Activated T-helper 2 cell treated with anti-CD3 and anti-CD28 coated beads, Interferon-gamma antibody, Interleukin-2, Interleukin-4, amounts not matched to agents 10 μg/mL and 5 μg/mL and 100 μg/mL, durations not matched to agents 14 hours and 24 hours and 36 hours (primary cell): Measurements from ENCODE around the gene REG4. TPM values are rescaled to one million over a fixed set of nuclear protein-coding genes. Genes with fewer than 3 reads are reported as not detected.
"Not testable (repeated sequence)": the region's sequence is repeated elsewhere in the genome, so short reads cannot be mapped to it uniquely, and the experiment has no call there.

Experiments used
- DNase-seq: peaks from one replicate; pipeline ENCODE4 v3.0.0; 2021; ENCODE audit warnings: low spot score
- H3K27ac Mint-ChIP-seq: one replicate; pipeline ENCODE4 v1.8.0; 2021; ENCODE audit warnings: mixed read lengths
- H3K27me3 Mint-ChIP-seq: one replicate; pipeline ENCODE4 v1.8.0; 2021; ENCODE audit warnings: low read depth, mixed read lengths
- H3K36me3 Mint-ChIP-seq: one replicate; pipeline ENCODE4 v1.8.0; 2021; ENCODE audit warnings: low read depth, mixed read lengths
- H3K4me1 Mint-ChIP-seq: one replicate; pipeline ENCODE4 v1.8.0; 2021; ENCODE audit warnings: low read depth, mixed read lengths
- H3K4me3 Mint-ChIP-seq: one replicate; pipeline ENCODE4 v1.8.0; 2021; ENCODE audit warnings: low read depth, mild to moderate bottlenecking, moderate library complexity, mixed read lengths
- H3K9me3 Mint-ChIP-seq: one replicate; pipeline ENCODE4 v1.8.0; 2021; ENCODE audit warnings: mixed read lengths
- intact Hi-C: fragments of 100-400 bp; cut with micrococcal nuclease; formaldehyde crosslinking; loops from one replicate; pipeline ENCODE4 v1.15.1; 2023
- total RNA-seq: library from RNA; stranded (reverse); gene quantifications from 2 replicates; pipeline ENCODE4 v1.2.3, GENCODE V29; 2022

REG4 gene
- total RNA-seq, 1 donor from 2014 or later: not detected

- Mint-ChIP-seq H3K27ac (no peak overlapping the region), H3K36me3 (no peaks in the 10 kb centered on the region), H3K4me1 (no peaks in the 10 kb centered on the region), H3K4me3 (no peak overlapping the region), H3K27me3 (peaks cover 14% of the 10 kb centered on the region), H3K9me3 (no peaks in the 10 kb centered on the region)
- intact Hi-C loops: no loop called here
- no peak for DNase-seq
Measured at GRCh38 chr1:119799599-119800177, 11.6 kb downstream of the REG4 start.

GRCh38 chr1:119799003-119799402 is 12.3 kb downstream of the REG4 start:
- no peak for DNase-seq
- intact Hi-C loops: no loop called here
- Mint-ChIP-seq H3K36me3 (no peaks in the 10 kb centered on the region), H3K4me1 (no peaks in the 10 kb centered on the region), H3K4me3 (no peak overlapping the region), H3K27me3 (peaks cover 9% of the 10 kb centered on the region), H3K9me3 (no peaks in the 10 kb centered on the region), H3K27ac (no peak overlapping the region)

DNA sequence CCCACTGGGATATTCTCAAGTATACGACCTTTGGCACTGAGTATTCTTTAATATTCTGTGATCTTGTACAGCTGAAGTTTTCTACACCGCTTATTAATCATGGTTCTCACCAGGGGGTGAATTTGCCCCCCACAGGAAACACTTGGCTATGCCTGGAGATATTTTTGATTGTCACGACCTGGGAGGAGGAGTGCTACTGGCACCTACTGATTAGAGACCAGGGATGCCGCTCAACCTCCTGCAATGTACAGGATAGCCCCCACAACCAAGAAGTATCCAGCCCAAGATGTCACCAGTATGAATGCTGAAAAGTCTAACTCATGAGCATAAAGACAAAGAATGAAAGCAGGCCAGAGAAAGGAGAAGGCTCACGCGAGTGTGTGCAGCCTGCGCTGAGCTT is 13.7 kb downstream of the REG4 start:
- H3K4me1 Mint-ChIP-seq: no peaks in the 10 kb centered on the region
- intact Hi-C loops: no loop called here
- H3K4me3 Mint-ChIP-seq: no peak overlapping the region
- H3K27ac Mint-ChIP-seq: no peak overlapping the region
- DNase-seq: no peak
- H3K36me3 Mint-ChIP-seq: no peaks in the 10 kb centered on the region
- no peaks in the 10 kb centered on the region for H3K9me3 Mint-ChIP-seq
- peaks cover under 1% of the 10 kb centered on the region for H3K27me3 Mint-ChIP-seq

GRCh38 chr1:119797162-119797561 is 14.1 kb downstream of the REG4 start:
- no peak for DNase-seq
- Mint-ChIP-seq H3K9me3 (no peaks in the 10 kb centered on the region), H3K4me3 (no peak overlapping the region), H3K36me3 (no peaks in the 10 kb centered on the region), H3K27ac (no peak overlapping the region), H3K4me1 (no peaks in the 10 kb centered on the region), H3K27me3 (no peaks in the 10 kb centered on the region)
- intact Hi-C loops: no loop called here

GRCh38 chr1:119795261-119796200 is 15.7 kb downstream of the REG4 start:
- no peaks in the 10 kb centered on the region for H3K36me3 Mint-ChIP-seq

DNA sequence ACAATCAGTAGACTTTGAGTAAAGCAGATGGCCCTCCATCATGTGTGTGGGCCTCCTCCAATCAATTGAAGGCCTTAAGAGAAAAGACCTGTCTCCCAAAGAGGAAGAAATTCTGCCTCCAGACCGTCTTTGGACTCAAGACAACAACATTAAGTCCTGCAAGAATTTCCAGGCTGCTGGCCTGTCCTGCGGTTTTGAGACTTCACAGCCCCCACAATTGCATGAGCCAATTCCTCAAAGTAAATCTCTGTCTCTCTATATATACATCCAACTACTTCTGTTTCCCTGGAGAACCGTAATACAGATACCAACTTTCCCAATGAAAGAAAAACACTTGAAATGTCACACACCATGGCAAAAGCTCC is 16.4 kb downstream of the REG4 start:
- intact Hi-C loops: no loop called here
- no peaks in the 10 kb centered on the region for H3K9me3 Mint-ChIP-seq
- H3K27me3 Mint-ChIP-seq: no peaks in the 10 kb centered on the region
- DNase-seq: no peak
- H3K4me3 Mint-ChIP-seq: no peak overlapping the region
- H3K27ac Mint-ChIP-seq: no peak overlapping the region
- H3K36me3 Mint-ChIP-seq: no peaks in the 10 kb centered on the region
- no peaks in the 10 kb centered on the region for H3K4me1 Mint-ChIP-seq

More at GRCh38 chr1:119795261-119796200, 15.7 kb downstream of the REG4 start:
- no peak for DNase-seq
- Mint-ChIP-seq H3K9me3 (no peaks in the 10 kb centered on the region), H3K4me3 (no peak overlapping the region), H3K27ac (no peak overlapping the region), H3K27me3 (no peaks in the 10 kb centered on the region), H3K4me1 (no peaks in the 10 kb centered on the region)
- intact Hi-C loops: no loop called here

DNA sequence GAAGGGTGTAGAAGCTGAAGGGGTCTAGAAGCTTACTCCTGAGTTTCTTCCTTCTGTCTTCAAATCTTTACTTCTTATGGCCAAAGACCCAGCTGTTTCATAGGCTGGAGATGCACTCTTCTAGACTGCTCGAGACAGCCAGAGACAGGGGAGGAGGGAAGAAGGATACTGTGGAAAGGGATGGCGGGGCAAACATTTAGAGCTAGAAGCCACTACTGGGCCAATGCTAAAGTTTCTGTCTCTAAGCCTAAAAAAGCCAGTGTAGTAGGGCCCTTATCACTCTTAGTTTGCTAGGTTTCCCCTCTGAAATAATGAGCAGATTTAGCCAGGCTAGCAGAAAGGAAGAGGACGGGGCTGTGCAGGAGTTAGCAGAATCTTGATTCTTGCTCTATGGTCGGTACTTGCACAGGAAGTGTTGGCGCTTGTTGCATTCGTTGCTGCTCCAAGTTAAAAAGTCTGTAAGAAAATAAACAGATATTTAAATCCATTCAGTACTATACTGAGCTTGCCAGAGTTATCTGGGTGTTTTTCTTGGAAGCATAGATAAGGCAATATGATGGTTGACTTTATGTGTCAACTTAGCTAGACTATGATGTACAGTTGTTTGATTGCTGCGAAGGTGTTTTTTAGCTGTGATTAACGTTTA is 16.9 kb downstream of the REG4 start:
- Mint-ChIP-seq H3K9me3 (no peaks in the 10 kb centered on the region), H3K4me3 (no peak overlapping the region), H3K27ac (no peak overlapping the region), H3K27me3 (no peaks in the 10 kb centered on the region), H3K4me1 (no peaks in the 10 kb centered on the region), H3K36me3 (no peaks in the 10 kb centered on the region)
- DNase-seq: no peak
- intact Hi-C loops: no loop called here

- Mint-ChIP-seq H3K27me3 (peaks cover 2% of the 10 kb centered on the region), H3K9me3 (no peaks in the 10 kb centered on the region), H3K27ac (no peak overlapping the region), H3K4me1 (peaks cover 9% of the 10 kb centered on the region), H3K36me3 (no peaks in the 10 kb centered on the region), H3K4me3 (no peak overlapping the region)
- intact Hi-C loops: no loop called here
- DNase-seq: no peak
Measured at GRCh38 chr1:119791377-119791776, 19.9 kb downstream of the REG4 start.

- Mint-ChIP-seq H3K4me1 (peaks cover 16% of the 10 kb centered on the region), H3K4me3 (no peak overlapping the region), H3K27ac (no peak overlapping the region), H3K9me3 (no peaks in the 10 kb centered on the region), H3K27me3 (peaks cover 2% of the 10 kb centered on the region), H3K36me3 (no peaks in the 10 kb centered on the region)
- intact Hi-C loops: no loop called here
- DNase-seq: no peak
Measured at GRCh38 chr1:119790451-119791198, 20.6 kb downstream of the REG4 start.

DNA sequence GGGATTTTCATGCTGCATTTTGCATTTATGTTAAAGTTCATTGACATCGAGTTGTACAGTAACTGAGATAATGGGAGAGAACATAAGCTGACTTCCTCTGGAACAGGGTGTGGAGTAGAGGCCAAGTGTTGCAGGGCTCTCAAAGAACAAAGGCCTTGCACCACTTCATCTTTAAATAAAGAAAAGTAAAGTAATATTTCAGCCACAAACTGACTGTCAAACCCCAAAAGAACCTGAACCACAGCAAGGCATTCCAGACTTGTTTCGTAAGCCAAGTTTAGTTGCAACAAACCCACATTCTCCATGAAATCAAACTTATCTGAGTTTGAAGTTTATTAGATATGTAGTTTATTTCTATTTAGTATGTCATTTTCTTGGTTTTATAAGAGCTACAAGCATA is 23.5 kb downstream of the REG4 start:
- intact Hi-C loops: no loop called here
- H3K27me3 Mint-ChIP-seq: peaks cover 21% of the 10 kb centered on the region
- no peak overlapping the region for H3K4me3 Mint-ChIP-seq
- no peaks in the 10 kb centered on the region for H3K36me3 Mint-ChIP-seq
- peaks cover 27% of the 10 kb centered on the region for H3K4me1 Mint-ChIP-seq
- DNase-seq: no peak
- H3K9me3 Mint-ChIP-seq: no peaks in the 10 kb centered on the region
- no peak overlapping the region for H3K27ac Mint-ChIP-seq

- intact Hi-C loops, H3K27ac Mint-ChIP-seq, H3K9me3 Mint-ChIP-seq, H3K36me3 Mint-ChIP-seq, H3K4me3 Mint-ChIP-seq, DNase-seq: not testable (repeated sequence)
- H3K27me3 Mint-ChIP-seq: peaks cover 24% of the 10 kb centered on the region
- peaks cover 27% of the 10 kb centered on the region for H3K4me1 Mint-ChIP-seq
Measured at GRCh38 chr1:119786473-119787050, 24.7 kb downstream of the REG4 start.

- H3K27me3 Mint-ChIP-seq: peaks cover 24% of the 10 kb centered on the region
- DNase-seq, H3K4me3 Mint-ChIP-seq, H3K27ac Mint-ChIP-seq, H3K36me3 Mint-ChIP-seq, intact Hi-C loops, H3K9me3 Mint-ChIP-seq: not testable (repeated sequence)
- H3K4me1 Mint-ChIP-seq: peaks cover 27% of the 10 kb centered on the region
Measured at GRCh38 chr1:119786046-119786445, 25.2 kb downstream of the REG4 start.
